A549 (cell line): ENCODE measurements around the gene ZNRF3.

Experiments used
- CHD2 ChIP-seq: fragments of 150-350 bp; IDR thresholded peaks from 2 replicates; pipeline ENCODE4 v1.6.1; 2014; ENCODE audit warnings: low read length; ENCODE audit not compliant: partially characterized antibody
- EHMT2 ChIP-seq: fragments of 200-600 bp; sonication (generic); IDR thresholded peaks from 2 replicates; pipeline ENCODE4 v1.6.1; 2016; ENCODE audit warnings: antibody characterized with exemption, low read depth, mild to moderate bottlenecking, moderate library complexity
- EP300 ChIP-seq, 2 experiments: fragments of >200 bp; sonication (Bioruptor Twin); formaldehyde crosslinking; IDR thresholded peaks; 2 replicates in 1 of 2; 3 replicates in 1 of 2; pipeline ENCODE4 v1.6.1; 2016 to 2017
- ESRRA ChIP-seq: fragments of 150-350 bp; IDR thresholded peaks from 2 replicates; pipeline ENCODE4 v1.6.1; 2014; ENCODE audit warnings: mild to moderate bottlenecking, low read length, borderline replicate concordance
- POLR2A ChIP-seq: IDR thresholded peaks from 2 replicates; pipeline ENCODE4 v1.6.1; 2012; ENCODE audit warnings: mild to moderate bottlenecking, low read length
- RARB ChIP-seq: fragments of 250-450 bp; sonication (Bioruptor Pico); IDR thresholded peaks from 2 replicates; pipeline ENCODE4 v1.8.0; 2021; ENCODE audit warnings: mild to moderate bottlenecking, moderate library complexity
- RCOR1 ChIP-seq: fragments of 150-350 bp; IDR thresholded peaks from 2 replicates; pipeline ENCODE4 v1.6.1; 2014; ENCODE audit warnings: antibody characterized with exemption, low read length, low read depth
- SMC3 ChIP-seq: fragments of >200 bp; sonication (Bioruptor Twin); formaldehyde crosslinking; IDR thresholded peaks from 3 replicates; pipeline ENCODE4 v1.6.1; 2018; ENCODE audit warnings: inconsistent platforms
- TF ChIP-seq, protein P1 (sequence below): fragments of >200 bp; sonication (Bioruptor Twin); formaldehyde crosslinking; IDR thresholded peaks from 3 replicates; pipeline ENCODE4 v1.5.1; 2016
- TF ChIP-seq, protein P2 (sequence below): IDR thresholded peaks from 2 replicates; pipeline ENCODE4 v1.6.1; 2012; ENCODE audit warnings: low read depth, borderline replicate concordance
- TF ChIP-seq, protein P3 (sequence below): fragments of 450-650 bp; IDR thresholded peaks from 2 replicates; pipeline ENCODE4 v1.6.1; 2014; ENCODE audit warnings: antibody characterized with exemption

- TF ChIP-seq EP300 (IDR thresholded peaks at IDR 0.05) (no peak), ESRRA (no peak), RCOR1 (no peak), SMC3 (no peak), RARB (CRISPR knock-in tag) (no peak), CHD2 (no peak), POLR2A (no peak), EHMT2 (no peak)
- TF ChIP-seq, protein P1, sequence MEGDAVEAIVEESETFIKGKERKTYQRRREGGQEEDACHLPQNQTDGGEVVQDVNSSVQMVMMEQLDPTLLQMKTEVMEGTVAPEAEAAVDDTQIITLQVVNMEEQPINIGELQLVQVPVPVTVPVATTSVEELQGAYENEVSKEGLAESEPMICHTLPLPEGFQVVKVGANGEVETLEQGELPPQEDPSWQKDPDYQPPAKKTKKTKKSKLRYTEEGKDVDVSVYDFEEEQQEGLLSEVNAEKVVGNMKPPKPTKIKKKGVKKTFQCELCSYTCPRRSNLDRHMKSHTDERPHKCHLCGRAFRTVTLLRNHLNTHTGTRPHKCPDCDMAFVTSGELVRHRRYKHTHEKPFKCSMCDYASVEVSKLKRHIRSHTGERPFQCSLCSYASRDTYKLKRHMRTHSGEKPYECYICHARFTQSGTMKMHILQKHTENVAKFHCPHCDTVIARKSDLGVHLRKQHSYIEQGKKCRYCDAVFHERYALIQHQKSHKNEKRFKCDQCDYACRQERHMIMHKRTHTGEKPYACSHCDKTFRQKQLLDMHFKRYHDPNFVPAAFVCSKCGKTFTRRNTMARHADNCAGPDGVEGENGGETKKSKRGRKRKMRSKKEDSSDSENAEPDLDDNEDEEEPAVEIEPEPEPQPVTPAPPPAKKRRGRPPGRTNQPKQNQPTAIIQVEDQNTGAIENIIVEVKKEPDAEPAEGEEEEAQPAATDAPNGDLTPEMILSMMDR = no peak
- TF ChIP-seq, protein P2, sequence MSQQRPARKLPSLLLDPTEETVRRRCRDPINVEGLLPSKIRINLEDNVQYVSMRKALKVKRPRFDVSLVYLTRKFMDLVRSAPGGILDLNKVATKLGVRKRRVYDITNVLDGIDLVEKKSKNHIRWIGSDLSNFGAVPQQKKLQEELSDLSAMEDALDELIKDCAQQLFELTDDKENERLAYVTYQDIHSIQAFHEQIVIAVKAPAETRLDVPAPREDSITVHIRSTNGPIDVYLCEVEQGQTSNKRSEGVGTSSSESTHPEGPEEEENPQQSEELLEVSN = no peak
- TF ChIP-seq, protein P3, sequence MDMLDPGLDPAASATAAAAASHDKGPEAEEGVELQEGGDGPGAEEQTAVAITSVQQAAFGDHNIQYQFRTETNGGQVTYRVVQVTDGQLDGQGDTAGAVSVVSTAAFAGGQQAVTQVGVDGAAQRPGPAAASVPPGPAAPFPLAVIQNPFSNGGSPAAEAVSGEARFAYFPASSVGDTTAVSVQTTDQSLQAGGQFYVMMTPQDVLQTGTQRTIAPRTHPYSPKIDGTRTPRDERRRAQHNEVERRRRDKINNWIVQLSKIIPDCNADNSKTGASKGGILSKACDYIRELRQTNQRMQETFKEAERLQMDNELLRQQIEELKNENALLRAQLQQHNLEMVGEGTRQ = no peak
Observed at GRCh38 chr22:29069463-29069862, 186.1 kb downstream of the ZNRF3 start.
